HL-60 (cell line): Measurements from ENCODE around the gene PCDHA6.

Experiments
- GABPA ChIP-seq: IDR thresholded peaks from 2 replicates; pipeline ENCODE4 v1.6.1; 2012; ENCODE audit warnings: low read depth
- TF ChIP-seq, protein P1 (sequence below): IDR thresholded peaks from one replicate; pipeline ENCODE4 v1.5.1; 2011; ENCODE audit warnings: low read length, control low read depth, inconsistent platforms; ENCODE audit not compliant: insufficient read depth
- TF ChIP-seq, protein P2 (sequence below): IDR thresholded peaks from 2 replicates; pipeline ENCODE4 v1.6.1; 2012; ENCODE audit warnings: low read depth; ENCODE audit not compliant: insufficient replicate concordance

DNA sequence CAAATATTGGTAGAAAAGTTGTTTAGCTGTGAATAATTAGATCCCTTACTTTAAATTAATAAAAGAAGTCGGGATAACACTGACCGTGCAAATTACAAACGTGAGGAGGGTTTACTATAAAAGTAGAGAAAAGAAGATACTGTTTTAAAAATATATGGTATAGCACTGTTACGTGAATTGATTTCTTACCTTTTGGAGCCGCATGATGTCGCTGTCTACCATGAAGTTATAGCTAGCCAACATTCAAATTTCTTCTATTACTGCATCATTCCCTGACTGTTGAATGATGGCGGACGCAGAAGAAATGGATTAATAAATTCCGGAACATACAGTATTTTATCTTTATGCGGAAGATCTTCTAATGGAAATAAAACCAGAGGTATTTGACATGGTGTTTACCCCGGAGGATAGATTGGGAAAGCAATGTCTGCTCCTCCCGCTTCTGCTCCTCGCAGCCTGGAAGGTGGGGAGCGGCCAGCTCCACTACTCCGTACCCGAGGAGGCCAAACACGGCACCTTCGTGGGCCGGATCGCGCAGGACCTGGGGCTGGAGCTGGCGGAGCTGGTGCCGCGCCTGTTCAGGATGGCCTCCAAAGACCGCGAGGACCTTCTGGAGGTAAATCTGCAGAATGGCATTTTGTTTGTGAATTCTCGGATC is at the start of gene PCDHA6:
- TF ChIP-seq, protein P1, sequence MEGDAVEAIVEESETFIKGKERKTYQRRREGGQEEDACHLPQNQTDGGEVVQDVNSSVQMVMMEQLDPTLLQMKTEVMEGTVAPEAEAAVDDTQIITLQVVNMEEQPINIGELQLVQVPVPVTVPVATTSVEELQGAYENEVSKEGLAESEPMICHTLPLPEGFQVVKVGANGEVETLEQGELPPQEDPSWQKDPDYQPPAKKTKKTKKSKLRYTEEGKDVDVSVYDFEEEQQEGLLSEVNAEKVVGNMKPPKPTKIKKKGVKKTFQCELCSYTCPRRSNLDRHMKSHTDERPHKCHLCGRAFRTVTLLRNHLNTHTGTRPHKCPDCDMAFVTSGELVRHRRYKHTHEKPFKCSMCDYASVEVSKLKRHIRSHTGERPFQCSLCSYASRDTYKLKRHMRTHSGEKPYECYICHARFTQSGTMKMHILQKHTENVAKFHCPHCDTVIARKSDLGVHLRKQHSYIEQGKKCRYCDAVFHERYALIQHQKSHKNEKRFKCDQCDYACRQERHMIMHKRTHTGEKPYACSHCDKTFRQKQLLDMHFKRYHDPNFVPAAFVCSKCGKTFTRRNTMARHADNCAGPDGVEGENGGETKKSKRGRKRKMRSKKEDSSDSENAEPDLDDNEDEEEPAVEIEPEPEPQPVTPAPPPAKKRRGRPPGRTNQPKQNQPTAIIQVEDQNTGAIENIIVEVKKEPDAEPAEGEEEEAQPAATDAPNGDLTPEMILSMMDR, result no peak
- TF ChIP-seq, protein P2, sequence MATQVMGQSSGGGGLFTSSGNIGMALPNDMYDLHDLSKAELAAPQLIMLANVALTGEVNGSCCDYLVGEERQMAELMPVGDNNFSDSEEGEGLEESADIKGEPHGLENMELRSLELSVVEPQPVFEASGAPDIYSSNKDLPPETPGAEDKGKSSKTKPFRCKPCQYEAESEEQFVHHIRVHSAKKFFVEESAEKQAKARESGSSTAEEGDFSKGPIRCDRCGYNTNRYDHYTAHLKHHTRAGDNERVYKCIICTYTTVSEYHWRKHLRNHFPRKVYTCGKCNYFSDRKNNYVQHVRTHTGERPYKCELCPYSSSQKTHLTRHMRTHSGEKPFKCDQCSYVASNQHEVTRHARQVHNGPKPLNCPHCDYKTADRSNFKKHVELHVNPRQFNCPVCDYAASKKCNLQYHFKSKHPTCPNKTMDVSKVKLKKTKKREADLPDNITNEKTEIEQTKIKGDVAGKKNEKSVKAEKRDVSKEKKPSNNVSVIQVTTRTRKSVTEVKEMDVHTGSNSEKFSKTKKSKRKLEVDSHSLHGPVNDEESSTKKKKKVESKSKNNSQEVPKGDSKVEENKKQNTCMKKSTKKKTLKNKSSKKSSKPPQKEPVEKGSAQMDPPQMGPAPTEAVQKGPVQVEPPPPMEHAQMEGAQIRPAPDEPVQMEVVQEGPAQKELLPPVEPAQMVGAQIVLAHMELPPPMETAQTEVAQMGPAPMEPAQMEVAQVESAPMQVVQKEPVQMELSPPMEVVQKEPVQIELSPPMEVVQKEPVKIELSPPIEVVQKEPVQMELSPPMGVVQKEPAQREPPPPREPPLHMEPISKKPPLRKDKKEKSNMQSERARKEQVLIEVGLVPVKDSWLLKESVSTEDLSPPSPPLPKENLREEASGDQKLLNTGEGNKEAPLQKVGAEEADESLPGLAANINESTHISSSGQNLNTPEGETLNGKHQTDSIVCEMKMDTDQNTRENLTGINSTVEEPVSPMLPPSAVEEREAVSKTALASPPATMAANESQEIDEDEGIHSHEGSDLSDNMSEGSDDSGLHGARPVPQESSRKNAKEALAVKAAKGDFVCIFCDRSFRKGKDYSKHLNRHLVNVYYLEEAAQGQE, result no peak
- no peak for TF ChIP-seq GABPA
